GM12872 (cell line): Measurements from ENCODE around the gene CYP2S1.

ENCODE experiments used
- CTCF ChIP-seq: IDR thresholded peaks from 3 replicates; pipeline ENCODE4 v1.5.1; 2011; ENCODE audit warnings: low read depth, mild to moderate bottlenecking, low read length, moderate library complexity; ENCODE audit not compliant: insufficient read depth

The CYP2S1 gene

GRCh38 chr19:41205995-41206394 is 13.0 kb downstream of the CYP2S1 start:
- peak; percentile 20; the same call in 1 of the 3 replicates for TF ChIP-seq CTCF

- no peak for TF ChIP-seq CTCF
These were observed 13.4 kb downstream of the CYP2S1 start for GRCh38 chr19:41206456-41206855.

GRCh38 chr19:41206926-41207750 is 14.1 kb downstream of the CYP2S1 start:
- no peak for TF ChIP-seq CTCF

GRCh38 chr19:41214161-41214560 is 21.1 kb downstream of the CYP2S1 start:
- TF ChIP-seq CTCF, result no peak

- TF ChIP-seq CTCF, result no peak
These were observed 24.7 kb downstream of the CYP2S1 start for GRCh38 chr19:41217741-41218140.

- TF ChIP-seq CTCF, result no peak
These were observed 25.2 kb downstream of the CYP2S1 start for GRCh38 chr19:41218249-41218614.

- no peak for TF ChIP-seq CTCF
These were observed 25.8 kb downstream of the CYP2S1 start, which contains the start of gene AXL for GRCh38 chr19:41218615-41219507. TSS of gene AXL (plus strand) at chr19:41219223. CDS start at chr19:41219393, 170 bp downstream.
